K562 (cell line): ENCODE data around the gene HOXB7. TPM values are rescaled to one million over a fixed set of nuclear protein-coding genes. Genes with fewer than 3 reads are reported as not detected.

Experiments
- CSDE1 ChIP-seq, 2 experiments: fragments of 450-650 bp; IDR thresholded peaks; 2 replicates each; pipeline ENCODE4 v1.6.1; 2016; ENCODE audit warnings: mild to moderate bottlenecking in 1 of 2
- EP400 ChIP-seq: fragments of 450-650 bp; IDR thresholded peaks from 2 replicates; pipeline ENCODE4 v1.6.1; 2017; ENCODE audit warnings: antibody characterized with exemption, mild to moderate bottlenecking, moderate library complexity
- POLR2G ChIP-seq: fragments of 200-400 bp; formaldehyde crosslinking; IDR thresholded peaks from 2 replicates; pipeline ENCODE4 v1.6.1; 2017; ENCODE audit warnings: low read depth, mild to moderate bottlenecking, antibody characterized with exemption, low read length, moderate library complexity
- polyA plus RNA-seq, 8 experiments: library from polyadenylated mRNA; depleted of rRNA in 4 of 8; stranded (reverse) in 5 of 8; unstranded in 3 of 8; fragments of >200 nt; fragmentation: Nextera tagmentation in 2 of 8; fragmentation: Illumina TruSeq in 1 of 8; extraction: Ambion mirVana in 2 of 8; extraction: Trizol in 1 of 8; gene quantifications; 2 replicates each; pipeline versions ENCODE4 v1.2.1 to v1.2.3, GENCODE V29; 2011 to 2014; ENCODE audit warnings: inconsistent platforms in 1 of 8, missing spikeins in 1 of 8
- total RNA-seq, 7 experiments: library from RNA; depleted of rRNA in 6 of 7; stranded (reverse); fragments of >200 nt in 6 of 7; fragmentation: Illumina TruSeq in 2 of 7; extraction: Trizol in 2 of 7; gene quantifications; 2 replicates each; pipeline versions ENCODE4 v1.2.1 to v1.2.3, GENCODE V29; 2011 to 2021; ENCODE audit warnings: low replicate concordance in 1 of 7
- TF ChIP-seq, protein P1 (sequence below), 2 experiments: IDR thresholded peaks in 1 of 2; conservative IDR thresholded peaks in 1 of 2; 2 replicates each; pipeline ENCODE4 v1.6.1; 2016; ENCODE audit warnings: low read depth in 2 of 2, mild to moderate bottlenecking in 1 of 2, missing compliant biosample characterization in 1 of 2, missing genetic modification characterization in 1 of 2, moderate library complexity in 1 of 2
- TF ChIP-seq, protein P2 (sequence below), 2 experiments: IDR thresholded peaks; 2 replicates each; pipeline ENCODE4 v1.6.1; 2011; ENCODE audit warnings: borderline replicate concordance in 1 of 2, control low read depth in 1 of 2, low read depth in 1 of 2, low read length in 1 of 2, mild to moderate bottlenecking in 1 of 2, mixed read lengths in 1 of 2, moderate library complexity in 1 of 2; ENCODE audit not compliant: insufficient read depth in 1 of 2, insufficient read length in 1 of 2, poor library complexity in 1 of 2, severe bottlenecking in 1 of 2; ENCODE audit errors: extremely low read depth in 1 of 2
- TF ChIP-seq, protein P3 (sequence below): fragments of 450-650 bp; IDR thresholded peaks from 2 replicates; pipeline ENCODE4 v1.6.1; 2017; ENCODE audit warnings: antibody characterized with exemption, mild to moderate bottlenecking
- TF ChIP-seq, protein P4 (sequence below): fragments of 200-800 bp; sonication (Bioruptor generic); IDR thresholded peaks from 2 replicates; pipeline ENCODE4 v1.6.1; 2017; ENCODE audit warnings: missing genetic modification characterization, missing compliant biosample characterization
- TF ChIP-seq, protein P5 (sequence below): fragments of 200-800 bp; sonication (Bioruptor generic); IDR thresholded peaks from 2 replicates; pipeline ENCODE4 v1.6.1; 2016; ENCODE audit warnings: missing genetic modification characterization, missing compliant biosample characterization

The HOXB7 gene
- total and polyA plus RNA-seq, 9 of the 15 experiments (the other 6 are each of a cell fraction or from before 2014, with no cell fraction given): 5.5 to 16.7 (median 8.3) TPM

DNA sequence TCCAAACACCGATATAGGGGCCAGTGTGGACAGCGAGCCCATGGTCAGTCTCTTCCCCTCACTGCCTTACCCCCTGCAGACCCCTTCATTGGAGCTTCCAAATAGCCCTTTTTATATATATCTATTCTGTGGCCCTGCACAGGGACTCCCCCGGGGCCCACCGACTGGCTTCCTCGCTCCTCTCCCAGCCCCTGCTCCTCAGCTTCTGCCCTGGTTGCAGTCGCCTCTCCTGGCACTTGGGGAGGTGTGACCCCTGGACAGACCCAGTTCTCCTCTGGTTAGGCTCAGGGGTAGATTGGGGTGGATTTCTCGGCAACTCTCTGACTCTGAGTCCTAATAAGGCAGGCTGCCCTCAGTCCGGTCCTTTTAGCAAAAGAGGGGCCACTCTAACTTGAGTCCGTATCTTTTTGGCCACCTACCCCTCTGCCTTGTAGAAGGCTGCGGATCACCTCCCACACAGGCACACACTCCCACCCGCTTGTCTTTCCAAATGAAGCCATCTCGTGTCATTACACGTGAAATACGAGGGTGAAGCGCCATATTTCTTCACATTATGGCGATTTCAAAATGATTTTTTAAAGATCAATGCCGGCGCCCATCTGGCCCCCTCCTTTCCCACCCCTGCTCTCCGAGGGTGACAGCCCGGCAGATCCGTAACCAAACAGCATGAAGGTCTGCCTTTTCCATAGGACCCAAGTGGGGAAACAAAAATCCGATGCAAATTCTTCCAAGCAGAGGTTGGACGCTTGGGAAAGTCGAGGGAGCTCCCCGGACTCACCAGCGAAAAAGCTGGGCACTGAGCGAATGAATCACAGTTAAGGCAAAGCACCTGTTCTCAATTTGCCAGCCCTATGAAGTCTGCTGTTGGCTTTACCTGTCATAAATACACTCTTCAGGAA lies 17.1 kb upstream of the HOXB7 start (continued):
- TF ChIP-seq, protein P1, sequence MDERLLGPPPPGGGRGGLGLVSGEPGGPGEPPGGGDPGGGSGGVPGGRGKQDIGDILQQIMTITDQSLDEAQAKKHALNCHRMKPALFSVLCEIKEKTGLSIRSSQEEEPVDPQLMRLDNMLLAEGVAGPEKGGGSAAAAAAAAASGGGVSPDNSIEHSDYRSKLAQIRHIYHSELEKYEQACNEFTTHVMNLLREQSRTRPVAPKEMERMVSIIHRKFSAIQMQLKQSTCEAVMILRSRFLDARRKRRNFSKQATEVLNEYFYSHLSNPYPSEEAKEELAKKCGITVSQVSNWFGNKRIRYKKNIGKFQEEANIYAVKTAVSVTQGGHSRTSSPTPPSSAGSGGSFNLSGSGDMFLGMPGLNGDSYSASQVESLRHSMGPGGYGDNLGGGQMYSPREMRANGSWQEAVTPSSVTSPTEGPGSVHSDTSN (CRISPR knock-in tag; IDR thresholded peaks at IDR 0.05; ENCODE audit: low read depth): no peak
- TF ChIP-seq, protein P1 (tag; conservative IDR thresholded peaks at IDR 0.05; ENCODE audit: low read depth): peak; percentile 63; the same call in 1 of the 2 replicates
- TF ChIP-seq CSDE1 (IDR thresholded peaks at IDR 0.05): no peak
- TF ChIP-seq, protein P2, sequence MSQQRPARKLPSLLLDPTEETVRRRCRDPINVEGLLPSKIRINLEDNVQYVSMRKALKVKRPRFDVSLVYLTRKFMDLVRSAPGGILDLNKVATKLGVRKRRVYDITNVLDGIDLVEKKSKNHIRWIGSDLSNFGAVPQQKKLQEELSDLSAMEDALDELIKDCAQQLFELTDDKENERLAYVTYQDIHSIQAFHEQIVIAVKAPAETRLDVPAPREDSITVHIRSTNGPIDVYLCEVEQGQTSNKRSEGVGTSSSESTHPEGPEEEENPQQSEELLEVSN (IDR thresholded peaks at IDR 0.05; ENCODE audit: borderline replicate concordance in 1 of 2, extremely low read depth in 1 of 2, insufficient read depth in 1 of 2, insufficient read length in 1 of 2, low read depth in 1 of 2, low read length in 1 of 2, poor library complexity in 1 of 2, severe bottlenecking in 1 of 2): peak in 1 of 2 experiments; percentile 10
- TF ChIP-seq, protein P3, sequence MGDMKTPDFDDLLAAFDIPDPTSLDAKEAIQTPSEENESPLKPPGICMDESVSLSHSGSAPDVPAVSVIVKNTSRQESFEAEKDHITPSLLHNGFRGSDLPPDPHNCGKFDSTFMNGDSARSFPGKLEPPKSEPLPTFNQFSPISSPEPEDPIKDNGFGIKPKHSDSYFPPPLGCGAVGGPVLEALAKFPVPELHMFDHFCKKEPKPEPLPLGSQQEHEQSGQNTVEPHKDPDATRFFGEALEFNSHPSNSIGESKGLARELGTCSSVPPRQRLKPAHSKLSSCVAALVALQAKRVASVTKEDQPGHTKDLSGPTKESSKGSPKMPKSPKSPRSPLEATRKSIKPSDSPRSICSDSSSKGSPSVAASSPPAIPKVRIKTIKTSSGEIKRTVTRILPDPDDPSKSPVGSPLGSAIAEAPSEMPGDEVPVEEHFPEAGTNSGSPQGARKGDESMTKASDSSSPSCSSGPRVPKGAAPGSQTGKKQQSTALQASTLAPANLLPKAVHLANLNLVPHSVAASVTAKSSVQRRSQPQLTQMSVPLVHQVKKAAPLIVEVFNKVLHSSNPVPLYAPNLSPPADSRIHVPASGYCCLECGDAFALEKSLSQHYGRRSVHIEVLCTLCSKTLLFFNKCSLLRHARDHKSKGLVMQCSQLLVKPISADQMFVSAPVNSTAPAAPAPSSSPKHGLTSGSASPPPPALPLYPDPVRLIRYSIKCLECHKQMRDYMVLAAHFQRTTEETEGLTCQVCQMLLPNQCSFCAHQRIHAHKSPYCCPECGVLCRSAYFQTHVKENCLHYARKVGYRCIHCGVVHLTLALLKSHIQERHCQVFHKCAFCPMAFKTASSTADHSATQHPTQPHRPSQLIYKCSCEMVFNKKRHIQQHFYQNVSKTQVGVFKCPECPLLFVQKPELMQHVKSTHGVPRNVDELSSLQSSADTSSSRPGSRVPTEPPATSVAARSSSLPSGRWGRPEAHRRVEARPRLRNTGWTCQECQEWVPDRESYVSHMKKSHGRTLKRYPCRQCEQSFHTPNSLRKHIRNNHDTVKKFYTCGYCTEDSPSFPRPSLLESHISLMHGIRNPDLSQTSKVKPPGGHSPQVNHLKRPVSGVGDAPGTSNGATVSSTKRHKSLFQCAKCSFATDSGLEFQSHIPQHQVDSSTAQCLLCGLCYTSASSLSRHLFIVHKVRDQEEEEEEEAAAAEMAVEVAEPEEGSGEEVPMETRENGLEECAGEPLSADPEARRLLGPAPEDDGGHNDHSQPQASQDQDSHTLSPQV: peak; percentile 41
- peak; percentile 39; the same call in 1 of the 2 replicates for TF ChIP-seq EP400
- TF ChIP-seq, protein P4, sequence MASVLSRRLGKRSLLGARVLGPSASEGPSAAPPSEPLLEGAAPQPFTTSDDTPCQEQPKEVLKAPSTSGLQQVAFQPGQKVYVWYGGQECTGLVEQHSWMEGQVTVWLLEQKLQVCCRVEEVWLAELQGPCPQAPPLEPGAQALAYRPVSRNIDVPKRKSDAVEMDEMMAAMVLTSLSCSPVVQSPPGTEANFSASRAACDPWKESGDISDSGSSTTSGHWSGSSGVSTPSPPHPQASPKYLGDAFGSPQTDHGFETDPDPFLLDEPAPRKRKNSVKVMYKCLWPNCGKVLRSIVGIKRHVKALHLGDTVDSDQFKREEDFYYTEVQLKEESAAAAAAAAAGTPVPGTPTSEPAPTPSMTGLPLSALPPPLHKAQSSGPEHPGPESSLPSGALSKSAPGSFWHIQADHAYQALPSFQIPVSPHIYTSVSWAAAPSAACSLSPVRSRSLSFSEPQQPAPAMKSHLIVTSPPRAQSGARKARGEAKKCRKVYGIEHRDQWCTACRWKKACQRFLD (CRISPR knock-in tag): peak; percentile 41; the same call in 1 of the 2 replicates
- TF ChIP-seq, protein P5, sequence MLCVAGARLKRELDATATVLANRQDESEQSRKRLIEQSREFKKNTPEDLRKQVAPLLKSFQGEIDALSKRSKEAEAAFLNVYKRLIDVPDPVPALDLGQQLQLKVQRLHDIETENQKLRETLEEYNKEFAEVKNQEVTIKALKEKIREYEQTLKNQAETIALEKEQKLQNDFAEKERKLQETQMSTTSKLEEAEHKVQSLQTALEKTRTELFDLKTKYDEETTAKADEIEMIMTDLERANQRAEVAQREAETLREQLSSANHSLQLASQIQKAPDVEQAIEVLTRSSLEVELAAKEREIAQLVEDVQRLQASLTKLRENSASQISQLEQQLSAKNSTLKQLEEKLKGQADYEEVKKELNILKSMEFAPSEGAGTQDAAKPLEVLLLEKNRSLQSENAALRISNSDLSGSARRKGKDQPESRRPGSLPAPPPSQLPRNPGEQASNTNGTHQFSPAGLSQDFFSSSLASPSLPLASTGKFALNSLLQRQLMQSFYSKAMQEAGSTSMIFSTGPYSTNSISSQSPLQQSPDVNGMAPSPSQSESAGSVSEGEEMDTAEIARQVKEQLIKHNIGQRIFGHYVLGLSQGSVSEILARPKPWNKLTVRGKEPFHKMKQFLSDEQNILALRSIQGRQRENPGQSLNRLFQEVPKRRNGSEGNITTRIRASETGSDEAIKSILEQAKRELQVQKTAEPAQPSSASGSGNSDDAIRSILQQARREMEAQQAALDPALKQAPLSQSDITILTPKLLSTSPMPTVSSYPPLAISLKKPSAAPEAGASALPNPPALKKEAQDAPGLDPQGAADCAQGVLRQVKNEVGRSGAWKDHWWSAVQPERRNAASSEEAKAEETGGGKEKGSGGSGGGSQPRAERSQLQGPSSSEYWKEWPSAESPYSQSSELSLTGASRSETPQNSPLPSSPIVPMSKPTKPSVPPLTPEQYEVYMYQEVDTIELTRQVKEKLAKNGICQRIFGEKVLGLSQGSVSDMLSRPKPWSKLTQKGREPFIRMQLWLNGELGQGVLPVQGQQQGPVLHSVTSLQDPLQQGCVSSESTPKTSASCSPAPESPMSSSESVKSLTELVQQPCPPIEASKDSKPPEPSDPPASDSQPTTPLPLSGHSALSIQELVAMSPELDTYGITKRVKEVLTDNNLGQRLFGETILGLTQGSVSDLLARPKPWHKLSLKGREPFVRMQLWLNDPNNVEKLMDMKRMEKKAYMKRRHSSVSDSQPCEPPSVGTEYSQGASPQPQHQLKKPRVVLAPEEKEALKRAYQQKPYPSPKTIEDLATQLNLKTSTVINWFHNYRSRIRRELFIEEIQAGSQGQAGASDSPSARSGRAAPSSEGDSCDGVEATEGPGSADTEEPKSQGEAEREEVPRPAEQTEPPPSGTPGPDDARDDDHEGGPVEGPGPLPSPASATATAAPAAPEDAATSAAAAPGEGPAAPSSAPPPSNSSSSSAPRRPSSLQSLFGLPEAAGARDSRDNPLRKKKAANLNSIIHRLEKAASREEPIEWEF: 0 out of 2 replicates have a peak, but pooled peaks have one; percentile 4
- peak; percentile 46; the same call in 1 of the 2 replicates for TF ChIP-seq POLR2G
